ENCODE measurements around the gene PAX2. TPM values are rescaled to one million over a fixed set of nuclear protein-coding genes. Genes with fewer than 3 reads are reported as not detected.

The PAX2 gene
- total RNA-seq (2022; extraction: Qiagen RNA extraction) = 0.19 to 0.26 TPM (median 0.22 TPM) in 5 replicates

DNA sequence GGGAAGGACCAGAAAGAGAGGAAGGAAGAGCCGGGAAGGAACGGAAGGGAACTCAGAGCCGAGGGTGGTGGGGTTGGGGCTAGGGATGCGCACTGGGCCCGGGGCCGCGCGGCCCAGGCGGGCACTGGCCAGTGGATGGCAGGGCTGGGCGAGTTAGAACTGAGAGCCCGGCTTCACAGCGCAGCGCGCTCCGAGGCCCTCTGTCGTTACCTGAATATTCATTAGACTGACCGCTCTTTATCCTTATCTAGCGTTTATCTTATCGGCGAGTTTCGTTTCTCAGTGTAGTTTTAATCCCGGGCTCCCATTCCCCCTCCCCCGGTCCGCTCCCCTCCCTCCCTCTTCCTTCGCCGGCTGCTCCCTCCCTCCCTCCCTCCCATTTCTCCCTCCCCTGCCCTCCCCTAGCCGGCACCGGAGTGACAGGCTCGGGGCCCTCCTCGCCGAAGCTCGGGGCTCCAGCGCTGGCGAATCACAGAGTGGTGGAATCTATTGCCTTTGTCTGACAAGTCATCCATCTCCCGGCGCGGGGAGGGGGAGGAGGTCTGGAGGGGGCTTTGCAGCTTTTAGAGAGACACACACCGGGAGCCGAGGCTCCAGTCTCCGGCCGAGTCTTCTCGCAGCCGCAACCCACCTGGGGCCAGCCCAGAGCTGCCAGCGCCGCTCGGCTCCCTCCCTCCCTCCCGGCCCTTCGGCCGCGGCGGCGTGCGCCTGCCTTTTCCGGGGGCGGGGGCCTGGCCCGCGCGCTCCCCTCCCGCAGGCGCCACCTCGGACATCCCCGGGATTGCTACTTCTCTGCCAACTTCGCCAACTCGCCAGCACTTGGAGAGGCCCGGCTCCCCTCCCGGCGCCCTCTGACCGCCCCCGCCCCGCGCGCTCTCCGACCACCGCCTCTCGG, at the start of gene PAX2:
Gene PAX2 (plus strand): TSS at position 596 of the 895 bp plus-strand sequence. CDS start 679 bp downstream, outside the sequence.

Other genes starting within 250 kb of the PAX2 start
- 0.98 to 2.2 TPM (median 1.7 TPM) in 5 replicates for gene SEC31B, start 225.7 kb upstream of the PAX2 start, total RNA-seq (2022; extraction: Qiagen RNA extraction)
- gene NDUFB8, start 215.7 kb upstream of the PAX2 start, total RNA-seq (2022; extraction: Qiagen RNA extraction) = 270 to 296 TPM (median 288 TPM) in 5 replicates
- gene HIF1AN, start 209.6 kb upstream of the PAX2 start, total RNA-seq (2022; extraction: Qiagen RNA extraction) = 12.3 to 19.1 TPM (median 16.9 TPM) in 5 replicates
- 8.2 to 9.1 TPM (median 8.9 TPM) in 5 replicates for gene SLF2, start 167.4 kb downstream of the PAX2 start, total RNA-seq (2022; extraction: Qiagen RNA extraction)
- gene SEMA4G, start 223.9 kb downstream of the PAX2 start, total RNA-seq (2022; extraction: Qiagen RNA extraction) = 6.5 to 8.0 TPM (median 7.4 TPM) in 5 replicates
- 72.7 to 102 TPM (median 95.3 TPM) in 5 replicates for gene MRPL43, start 241.9 kb downstream of the PAX2 start, total RNA-seq (2022; extraction: Qiagen RNA extraction)
- 34.6 to 41.4 TPM (median 37.0 TPM) in 5 replicates for gene TWNK, start 242.0 kb downstream of the PAX2 start, total RNA-seq (2022; extraction: Qiagen RNA extraction)

All from A549 treated with AZD2906 at 1 μM for 4 hours (cell line).